PC-3 (cell line): ENCODE measurements around the gene CDK4.

Source experiments
- CTCF ChIP-seq: fragments of 300-600 bp; sonication (generic); conservative IDR thresholded peaks from 2 replicates; pipeline ENCODE4 v1.5.1; 2017; ENCODE audit warnings: antibody characterized with exemption, low read depth, mild to moderate bottlenecking, low read length
- EZH2 ChIP-seq: fragments of 300-600 bp; sonication (generic); IDR thresholded peaks from one replicate; pipeline ENCODE4 v1.6.1; 2017; ENCODE audit warnings: antibody characterized with exemption, mild to moderate bottlenecking, low read length; ENCODE audit not compliant: unreplicated experiment
- EZH2phosphoT487 ChIP-seq: fragments of 300-600 bp; sonication (generic); IDR thresholded peaks from 2 replicates; pipeline ENCODE4 v1.6.1; 2018; ENCODE audit warnings: mild to moderate bottlenecking, antibody characterized with exemption, low read length, borderline replicate concordance

GRCh38 chr12:57772429-57773322 is 20.6 kb upstream of the CDK4 start, which contains the start of gene EEF1AKMT3:
- TF ChIP-seq CTCF, result no peak
- no peak for TF ChIP-seq EZH2
- TF ChIP-seq EZH2phosphoT487, result no peak
